ENCODE measurements around the gene VIM.

DNA sequence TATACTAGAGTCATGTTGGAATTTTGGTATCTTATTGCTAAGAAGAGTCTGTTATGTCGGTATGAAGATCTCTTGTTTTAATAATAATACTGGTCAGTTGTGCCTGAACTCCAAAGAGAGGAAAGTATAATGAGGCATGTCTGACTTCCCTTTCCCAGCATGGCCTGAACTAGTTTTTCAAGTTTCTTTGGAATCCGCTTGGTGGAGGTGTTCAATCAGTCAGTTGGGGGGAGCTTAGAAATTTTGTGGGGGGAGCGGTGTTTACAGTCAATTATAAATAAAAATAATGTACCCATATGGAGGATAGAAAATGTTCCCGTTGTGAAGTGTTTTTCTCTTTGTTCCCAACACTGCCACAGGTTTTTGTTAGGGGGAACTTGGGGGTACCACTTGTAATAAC is 25.0 kb upstream of the VIM start:
- no peak for TF ChIP-seq POLR2A (IDR thresholded peaks at IDR 0.05)
- TF ChIP-seq, protein P1, sequence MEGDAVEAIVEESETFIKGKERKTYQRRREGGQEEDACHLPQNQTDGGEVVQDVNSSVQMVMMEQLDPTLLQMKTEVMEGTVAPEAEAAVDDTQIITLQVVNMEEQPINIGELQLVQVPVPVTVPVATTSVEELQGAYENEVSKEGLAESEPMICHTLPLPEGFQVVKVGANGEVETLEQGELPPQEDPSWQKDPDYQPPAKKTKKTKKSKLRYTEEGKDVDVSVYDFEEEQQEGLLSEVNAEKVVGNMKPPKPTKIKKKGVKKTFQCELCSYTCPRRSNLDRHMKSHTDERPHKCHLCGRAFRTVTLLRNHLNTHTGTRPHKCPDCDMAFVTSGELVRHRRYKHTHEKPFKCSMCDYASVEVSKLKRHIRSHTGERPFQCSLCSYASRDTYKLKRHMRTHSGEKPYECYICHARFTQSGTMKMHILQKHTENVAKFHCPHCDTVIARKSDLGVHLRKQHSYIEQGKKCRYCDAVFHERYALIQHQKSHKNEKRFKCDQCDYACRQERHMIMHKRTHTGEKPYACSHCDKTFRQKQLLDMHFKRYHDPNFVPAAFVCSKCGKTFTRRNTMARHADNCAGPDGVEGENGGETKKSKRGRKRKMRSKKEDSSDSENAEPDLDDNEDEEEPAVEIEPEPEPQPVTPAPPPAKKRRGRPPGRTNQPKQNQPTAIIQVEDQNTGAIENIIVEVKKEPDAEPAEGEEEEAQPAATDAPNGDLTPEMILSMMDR (IDR thresholded peaks at IDR 0.05), result no peak

Data from adrenal gland (tissue), 5 donors.